ENCODE data around the gene KAZN.

- TF ChIP-seq EZH2 (IDR thresholded peaks at IDR 0.05; ENCODE audit: borderline replicate concordance, low read length) (no peak), CTCF (IDR thresholded peaks at IDR 0.05; ENCODE audit: low read length) (no peak)
Observed at GRCh38 chr1:14757286-14757625, 158.8 kb downstream of the KAZN start.
